Small intestine (tissue), 7 donors: ENCODE data around the gene MTIF3. TPM values are rescaled to one million over a fixed set of nuclear protein-coding genes. Genes with fewer than 3 reads are reported as not detected.

Experiments
- DNase-seq, 2 donors: peaks; one replicate each; pipeline versions ENCODE4 v3.0.0 to v3.0.0-alpha.2; 2013
- FAIRE-seq: peaks from 2 replicates; lab custom pipeline; 2012; peaks lifted over from hg19 to GRCh38; lab: Jason Lieb, UNC
- H3K27ac ChIP-seq, 3 donors: one replicate each; pipeline ENCODE4 v1.5.1; 2013; ENCODE audit warnings: low read length in 2 of 3, mild to moderate bottlenecking in 2 of 3, control low read depth in 1 of 3, inconsistent platforms in 1 of 3, low read depth in 1 of 3, moderate library complexity in 1 of 3
- H3K27me3 ChIP-seq, 3 donors: one replicate each; pipeline ENCODE4 v1.6.1; 2013; ENCODE audit warnings: low read length in 3 of 3, inconsistent platforms in 1 of 3; ENCODE audit not compliant: control insufficient read depth in 3 of 3, insufficient read depth in 3 of 3
- H3K36me3 ChIP-seq, 3 donors: one replicate each; pipeline ENCODE4 v1.6.1; 2013; ENCODE audit warnings: low read length in 3 of 3, inconsistent platforms in 1 of 3, low read depth in 1 of 3, mild to moderate bottlenecking in 1 of 3, moderate library complexity in 1 of 3; ENCODE audit not compliant: control insufficient read depth in 3 of 3, insufficient read depth in 2 of 3
- H3K4me1 ChIP-seq, 3 donors: one replicate each; pipeline ENCODE4 v1.6.1; 2013; ENCODE audit warnings: low read length in 2 of 3, inconsistent platforms in 1 of 3, low read depth in 1 of 3, mild to moderate bottlenecking in 1 of 3, moderate library complexity in 1 of 3; ENCODE audit not compliant: control insufficient read depth in 3 of 3, insufficient read depth in 2 of 3
- H3K4me3 ChIP-seq, 3 donors: one replicate each; pipeline ENCODE4 v1.5.1; 2013; ENCODE audit warnings: low read length in 3 of 3, control low read depth in 1 of 3, inconsistent platforms in 1 of 3, low read depth in 1 of 3, mild to moderate bottlenecking in 1 of 3, moderate library complexity in 1 of 3
- H3K9me3 ChIP-seq, 2 donors: one replicate each; pipeline ENCODE4 v1.6.1; 2013; ENCODE audit warnings: low read depth in 1 of 2, low read length in 1 of 2; ENCODE audit not compliant: control insufficient read depth in 2 of 2, insufficient read depth in 1 of 2
- WGBS, 3 donors: extraction: QIAGEN DNeasy Blood & Tissue Kit; methylation state at CpG; one replicate each; pipeline ENCODE4 v1.1.7; 2013; 5-methylcytosine and 5-hydroxymethylcytosine counted together
- polyA plus RNA-seq, 4 donors: library from polyadenylated mRNA; stranded (reverse) in 3 of 4; unstranded in 1 of 4; fragments of 200-250 nt in 3 of 4; fragments of 120-200 nt in 1 of 4; gene quantifications; one replicate each; pipeline versions ENCODE4 v1.2.1 to v1.2.3, GENCODE V29; 2013
- donor health status: healthy with polysubstance abuse.
- donor health status: control.
- donor health status: control.
- donor health status: Bipolar disorder and iron deficiency.
- donor health status: healthy.

The MTIF3 gene
- polyA plus RNA-seq, 4 donors, result 76.0 to 149 (median 110) TPM

- DNase-seq, result no peak
- Histone ChIP-seq H3K27ac (no peak overlapping the region), H3K4me1 (peaks cover 0 to 12% (median 0%) of the 10 kb centered on the region in 3 donors), H3K27me3 (no peaks in the 10 kb centered on the region), H3K36me3 (no peaks in the 10 kb centered on the region), H3K9me3 (peaks cover 0 to 3% of the 10 kb centered on the region in 2 donors), H3K4me3 (no peak overlapping the region)
- WGBS, 3 donors, result 89 to 95% (median 92%) methylated on average over 2 of the region's 2 CpGs
- FAIRE-seq, result no peak
These were observed 22.1 kb upstream of the MTIF3 start for GRCh38 chr13:27472441-27472840.

- Histone ChIP-seq H3K9me3 (peaks cover 0 to 3% of the 10 kb centered on the region in 2 donors), H3K27ac (peak overlapping the region; percentile 37 to 88 (median 77)), H3K4me1 (peaks cover 0 to 4% (median 0%) of the 10 kb centered on the region in 3 donors), H3K4me3 (no peak overlapping the region), H3K27me3 (no peaks in the 10 kb centered on the region), H3K36me3 (no peaks in the 10 kb centered on the region)
- WGBS, 3 donors, result 26 to 54% (median 45%) methylated on average over 5 of the region's 5 CpGs
- FAIRE-seq (no peak), DNase-seq (peak; percentile 69 to 88)
These were observed 19.9 kb upstream of the MTIF3 start for GRCh38 chr13:27470075-27470820.

- H3K4me1 ChIP-seq, result no peaks in the 10 kb centered on the region
- DNase-seq (no peak), FAIRE-seq (no peak)
- 27 to 38% (median 36%) methylated on average over 3 of the region's 3 CpGs for WGBS, 3 donors
- no peak overlapping the region for H3K4me3 ChIP-seq
- H3K27me3 ChIP-seq, result no peaks in the 10 kb centered on the region
- H3K36me3 ChIP-seq, result no peaks in the 10 kb centered on the region
- peaks cover 0 to 3% of the 10 kb centered on the region in 2 donors for H3K9me3 ChIP-seq
- H3K27ac ChIP-seq, result no peak overlapping the region
These were observed 16.1 kb upstream of the MTIF3 start for GRCh38 chr13:27466513-27466912.

- Histone ChIP-seq H3K4me1 (no peaks in the 10 kb centered on the region), H3K9me3 (peaks cover 0 to 3% of the 10 kb centered on the region in 2 donors), H3K36me3 (no peaks in the 10 kb centered on the region), H3K27me3 (no peaks in the 10 kb centered on the region), H3K27ac (no peak overlapping the region), H3K4me3 (no peak overlapping the region)
- DNase-seq, result no peak
- WGBS, 3 donors, result 77 to 85% (median 79%) methylated on average over 5 of the region's 5 CpGs
- no peak for FAIRE-seq
These were observed 15.2 kb upstream of the MTIF3 start for GRCh38 chr13:27465611-27466010.

GRCh38 chr13:27463500-27463899 lies 13.1 kb upstream of the MTIF3 start:
- Histone ChIP-seq H3K9me3 (no peaks in the 10 kb centered on the region), H3K27ac (no peak overlapping the region), H3K4me1 (no peaks in the 10 kb centered on the region), H3K4me3 (no peak overlapping the region), H3K36me3 (no peaks in the 10 kb centered on the region), H3K27me3 (no peaks in the 10 kb centered on the region)
- WGBS, 3 donors, result 63 to 80% (median 66%) methylated on average over 6 of the region's 6 CpGs
- DNase-seq (no peak), FAIRE-seq (no peak)

GRCh38 chr13:27461940-27462584 lies 11.7 kb upstream of the MTIF3 start:
- no peak overlapping the region for H3K27ac ChIP-seq
- DNase-seq, result no peak
- 83 to 94% (median 88%) methylated on average over 12 of the region's 12 CpGs for WGBS, 3 donors
- FAIRE-seq, result no peak
- H3K4me3 ChIP-seq, result no peak overlapping the region
- H3K4me1 ChIP-seq, result no peaks in the 10 kb centered on the region
- H3K9me3 ChIP-seq, result no peaks in the 10 kb centered on the region
- no peaks in the 10 kb centered on the region for H3K36me3 ChIP-seq
- no peaks in the 10 kb centered on the region for H3K27me3 ChIP-seq

GRCh38 chr13:27455331-27455855 lies 5.0 kb upstream of the MTIF3 start:
- Histone ChIP-seq H3K4me3 (peak overlapping the region; percentile 20 to 42 (median 32)), H3K27ac (peak overlapping the region; percentile 73 to 92 (median 83)), H3K9me3 (no peaks in the 10 kb centered on the region), H3K27me3 (no peaks in the 10 kb centered on the region), H3K4me1 (peaks cover 2 to 12% (median 3%) of the 10 kb centered on the region in 3 donors), H3K36me3 (no peaks in the 10 kb centered on the region)
- WGBS, 3 donors, result 6 to 10% (median 7%) methylated on average over 5 of the region's 5 CpGs
- no peak for FAIRE-seq
- peak; percentile 56 to 60 for DNase-seq

GRCh38 chr13:27450921-27451471 lies 632 bp upstream of the MTIF3 start:
- Histone ChIP-seq H3K4me3 (peak overlapping the region; percentile 63 to 84 (median 80)), H3K27ac (peak overlapping the region; percentile 96 to 100 (median 100)), H3K36me3 (peaks cover 0 to 4% (median 0%) of the 10 kb centered on the region in 3 donors), H3K9me3 (no peaks in the 10 kb centered on the region), H3K4me1 (peaks cover 6 to 22% (median 11%) of the 10 kb centered on the region in 3 donors), H3K27me3 (no peaks in the 10 kb centered on the region)
- DNase-seq (peak; percentile 90 to 92), FAIRE-seq (peak; percentile 41)
- WGBS, 3 donors, result 0 to 1% (median 1%) methylated on average over 34 of the region's 34 CpGs
